Measurements from ENCODE around the gene TMEM213. TPM values are rescaled to one million over a fixed set of nuclear protein-coding genes. Genes with fewer than 3 reads are reported as not detected.

Gene TMEM213
- total and polyA plus RNA-seq, 2 of the 8 experiments (the other 6 are each of a cell fraction or from before 2014, with no cell fraction given): 0.21 to 0.67 TPM

DNA sequence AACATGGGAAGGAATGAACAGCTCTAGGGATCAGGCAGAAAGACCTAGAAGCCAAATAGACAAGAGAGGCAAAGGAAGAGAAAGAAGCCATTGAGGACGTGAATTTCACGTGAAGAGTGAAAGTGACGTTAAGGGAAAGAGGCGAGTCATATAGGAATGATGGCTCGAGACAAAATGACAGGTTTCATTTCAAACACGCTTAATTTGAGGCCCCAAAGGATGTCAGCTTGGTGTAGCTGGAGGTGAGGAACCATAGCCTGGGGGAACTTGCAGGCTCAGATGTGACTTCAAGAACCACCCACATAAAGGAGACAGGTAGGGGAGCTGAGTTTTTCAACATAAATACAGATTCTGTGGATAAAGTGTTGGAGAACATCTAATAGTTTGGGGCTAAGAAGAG is 84.5 kb downstream of the TMEM213 start:
- Histone ChIP-seq H4K20me1 (replicated peaks in 1 of 2; ENCODE audit: control insufficient read depth in 1 of 2, insufficient read depth in 2 of 2, low read length in 2 of 2) (no peaks in the 10 kb centered on the region), H4K5ac (ENCODE audit: insufficient read length, low read depth, low read length) (no peak overlapping the region), H3K23ac (ENCODE audit: insufficient read length) (no peak overlapping the region), H3K56ac (replicated peaks; ENCODE audit: insufficient read length, low read depth, low read length) (no peak overlapping the region), H3K4ac (replicated peaks; ENCODE audit: insufficient read length, low read depth, low read length) (no peak overlapping the region), H2BK5ac (ENCODE audit: low read depth, low read length) (no peak overlapping the region), H2AFZ (ENCODE audit: low read length) (no peak overlapping the region), H3K36me3 (ENCODE audit: control insufficient read depth in 2 of 4, insufficient read depth in 4 of 4, low read length in 3 of 4) (peaks cover 0 to 3% (median 2%) of the 10 kb centered on the region in 4 experiments; a peak in 2 of 8 replicates), H2BK12ac (ENCODE audit: low read depth, low read length) (no peak overlapping the region), H3K79me2 (ENCODE audit: control insufficient read depth in 1 of 2, insufficient read depth in 2 of 2, low read length in 2 of 2) (no peaks in the 10 kb centered on the region), H3K14ac (ENCODE audit: insufficient read length) (no peak overlapping the region), H3K4me2 (ENCODE audit: insufficient read depth in 1 of 2, low read depth in 2 of 2, low read length in 2 of 2) (no peak overlapping the region), H3K4me3 (ENCODE audit: extremely low read depth in 1 of 4, insufficient read depth in 2 of 4, low read depth in 3 of 4, low read length in 4 of 4) (no peak overlapping the region), H3K79me1 (ENCODE audit: low read depth, low read length) (no peaks in the 10 kb centered on the region; the same call in 1 of the 2 replicates), H2BK15ac (ENCODE audit: low read length) (no peak overlapping the region), H2BK20ac (ENCODE audit: low read length) (no peak overlapping the region), H3K27ac (ENCODE audit: low read depth, low read length) (no peak overlapping the region; the same call in 1 of the 2 replicates), H4K8ac (ENCODE audit: extremely low read depth, insufficient read depth, low read length) (no peak overlapping the region), H3K9me3 (ENCODE audit: insufficient read depth in 2 of 2, low read depth in 1 of 2, low read length in 1 of 2) (no peaks in the 10 kb centered on the region), H2AK5ac (ENCODE audit: low read depth, low read length) (no peak overlapping the region), H3K18ac (ENCODE audit: extremely low read depth, low read length) (no peak overlapping the region), H4K91ac (replicated peaks; ENCODE audit: insufficient read length, low read length) (no peak overlapping the region), H3K4me1 (replicated peaks in 1 of 4; ENCODE audit: control insufficient read depth in 3 of 4, insufficient read depth in 4 of 4, low read length in 3 of 4) (no peaks in the 10 kb centered on the region), H2BK120ac (replicated peaks; ENCODE audit: low read depth, low read length) (no peak overlapping the region), H3K23me2 (ENCODE audit: low read depth, low read length) (no peaks in the 10 kb centered on the region), H3K9ac (replicated peaks in 1 of 4; ENCODE audit: extremely low read depth in 1 of 4, low read depth in 3 of 4, low read length in 3 of 4) (no peak overlapping the region), H3K27me3 (replicated peaks in 1 of 4; ENCODE audit: control insufficient read depth in 3 of 4, extremely low read depth in 1 of 4, insufficient read depth in 3 of 4, low read length in 3 of 4) (no peaks in the 10 kb centered on the region)
- no peak for DNase-seq (ENCODE audit: low read depth in 1 of 2, low spot score in 2 of 2)
- TF ChIP-seq EGR1 (IDR thresholded peaks at IDR 0.05; ENCODE audit: borderline replicate concordance, low read depth, low read length): no peak
- no peak for TF ChIP-seq SRF (IDR thresholded peaks at IDR 0.05; ENCODE audit: low read depth, low read length)
- TF ChIP-seq SUZ12 (IDR thresholded peaks at IDR 0.05; ENCODE audit: low read length): no peak
- ChIA-PET CTCF (ENCODE audit: partially characterized antibody) (interaction anchor here (0.5 kb wide), 1 partner anchor 55 kb away, joined by 3 read pairs; no protein-coding TSS in a partner anchor), POLR2A (ENCODE audit: partially characterized antibody) (interaction anchor here (0.9 kb wide), 1 partner anchor 48 kb away, joined by 3 read pairs; no protein-coding TSS in a partner anchor)
- no peak for FAIRE-seq
- WGBS, 2 experiments (ENCODE audit: extremely low coverage in 1 of 2, insufficient coverage in 1 of 2, insufficient read length in 1 of 2, insufficient replicate concordance in 2 of 2, low coverage in 1 of 2, low lambda C conversion rate in 2 of 2, missing lambda C conversion rate in 1 of 2): 90% methylated on average over 6 of the region's 6 CpGs; no CpG with 5 or more reads in 1 of the 2 experiments

All from H1 (cell line).